Measurements from ENCODE around the gene CX3CR1.

Gene CX3CR1

GRCh38 chr3:39291903-39292329 is 12.1 kb upstream of the CX3CR1 start:
- peak; percentile 58 for DNase-seq (ENCODE audit: low read depth)

- no peak for DNase-seq (ENCODE audit: low read depth)
Measured at GRCh38 chr3:39290255-39290654, 10.4 kb upstream of the CX3CR1 start.

GRCh38 chr3:39289107-39289506 is 9.3 kb upstream of the CX3CR1 start:
- no peak for DNase-seq (ENCODE audit: low read depth)

- DNase-seq (ENCODE audit: low read depth), result peak; percentile 68
Measured at GRCh38 chr3:39288300-39288808, 8.5 kb upstream of the CX3CR1 start.

GRCh38 chr3:39287216-39288164 is 7.7 kb upstream of the CX3CR1 start:
- no peak for DNase-seq (ENCODE audit: low read depth)

GRCh38 chr3:39286771-39287170 is 6.9 kb upstream of the CX3CR1 start:
- no peak for DNase-seq (ENCODE audit: low read depth)

- DNase-seq (ENCODE audit: low read depth), result no peak
Measured at GRCh38 chr3:39285332-39285731, 5.5 kb upstream of the CX3CR1 start.

- DNase-seq (ENCODE audit: low read depth), result no peak
Measured at GRCh38 chr3:39284457-39284881, 4.6 kb upstream of the CX3CR1 start.

GRCh38 chr3:39282057-39282456 is 2.2 kb upstream of the CX3CR1 start:
- no peak for DNase-seq (ENCODE audit: low read depth)

GRCh38 chr3:39281533-39281932 is 1.7 kb upstream of the CX3CR1 start:
- no peak for DNase-seq (ENCODE audit: low read depth)

- DNase-seq (ENCODE audit: low read depth), result no peak
Measured at GRCh38 chr3:39280571-39280970, 735 bp upstream of the CX3CR1 start.

- no peak for DNase-seq (ENCODE audit: low read depth)
Measured at GRCh38 chr3:39278616-39278935, 1.3 kb downstream of the CX3CR1 start.

GRCh38 chr3:39277893-39278615 is 1.8 kb downstream of the CX3CR1 start:
- no peak for DNase-seq (ENCODE audit: low read depth)

GRCh38 chr3:39276746-39277145 is 3.1 kb downstream of the CX3CR1 start:
- DNase-seq (ENCODE audit: low read depth), result no peak

- DNase-seq (ENCODE audit: low read depth), result no peak
Measured at GRCh38 chr3:39275963-39276593, 3.8 kb downstream of the CX3CR1 start.

- DNase-seq (ENCODE audit: low read depth), result no peak
Measured at GRCh38 chr3:39275052-39275451, 4.8 kb downstream of the CX3CR1 start.

- no peak for DNase-seq (ENCODE audit: low read depth)
Measured at GRCh38 chr3:39273119-39273518, 6.7 kb downstream of the CX3CR1 start.

GRCh38 chr3:39272191-39272590 is 7.6 kb downstream of the CX3CR1 start:
- DNase-seq (ENCODE audit: low read depth), result no peak

- no peak for DNase-seq (ENCODE audit: low read depth)
Measured at GRCh38 chr3:39271363-39271914, 8.4 kb downstream of the CX3CR1 start.

- no peak for DNase-seq (ENCODE audit: low read depth)
Measured at GRCh38 chr3:39269528-39269927, 10.3 kb downstream of the CX3CR1 start.

- no peak for DNase-seq (ENCODE audit: low read depth)
Measured at GRCh38 chr3:39268549-39268900, 11.3 kb downstream of the CX3CR1 start.

Data from activated T-helper 9 cell treated with anti-CD3 and anti-CD28 coated beads, Interleukin-2, amount 50 U/mL, for 16 hours (primary cell).